ENCODE measurements around the gene ADARB2.

GRCh38 chr10:1579141-1579491, 158.2 kb downstream of the ADARB2 start:
- TF ChIP-seq, protein P1, sequence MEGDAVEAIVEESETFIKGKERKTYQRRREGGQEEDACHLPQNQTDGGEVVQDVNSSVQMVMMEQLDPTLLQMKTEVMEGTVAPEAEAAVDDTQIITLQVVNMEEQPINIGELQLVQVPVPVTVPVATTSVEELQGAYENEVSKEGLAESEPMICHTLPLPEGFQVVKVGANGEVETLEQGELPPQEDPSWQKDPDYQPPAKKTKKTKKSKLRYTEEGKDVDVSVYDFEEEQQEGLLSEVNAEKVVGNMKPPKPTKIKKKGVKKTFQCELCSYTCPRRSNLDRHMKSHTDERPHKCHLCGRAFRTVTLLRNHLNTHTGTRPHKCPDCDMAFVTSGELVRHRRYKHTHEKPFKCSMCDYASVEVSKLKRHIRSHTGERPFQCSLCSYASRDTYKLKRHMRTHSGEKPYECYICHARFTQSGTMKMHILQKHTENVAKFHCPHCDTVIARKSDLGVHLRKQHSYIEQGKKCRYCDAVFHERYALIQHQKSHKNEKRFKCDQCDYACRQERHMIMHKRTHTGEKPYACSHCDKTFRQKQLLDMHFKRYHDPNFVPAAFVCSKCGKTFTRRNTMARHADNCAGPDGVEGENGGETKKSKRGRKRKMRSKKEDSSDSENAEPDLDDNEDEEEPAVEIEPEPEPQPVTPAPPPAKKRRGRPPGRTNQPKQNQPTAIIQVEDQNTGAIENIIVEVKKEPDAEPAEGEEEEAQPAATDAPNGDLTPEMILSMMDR (IDR thresholded peaks at IDR 0.05) = no peak
- no peak for TF ChIP-seq POLR2A (IDR thresholded peaks at IDR 0.05)
